Naive thymus-derived CD4-positive, alpha-beta T cell (primary cell): ENCODE measurements around the gene CPE. TPM values are rescaled to one million over a fixed set of nuclear protein-coding genes. Genes with fewer than 3 reads are reported as not detected.
A peak's percentile ranks its signal among the peaks of the same experiment; 100 is the strongest.
"Not testable (repeated sequence)": the region's sequence is repeated elsewhere in the genome, so short reads cannot be mapped to it uniquely, and the experiment has no call there.

Source experiments
- ATAC-seq: fragments of 150-1000 bp; cut with Tn5 transposase; 2 replicates; pipeline ENCODE4 v1.10.0; 2021; ENCODE audit warnings: mild to moderate bottlenecking, moderate library complexity
- CTCF ChIA-PET: fragments of 350-600 bp; sonication (Branson Sonifier 250); formaldehyde crosslinking; loops from one replicate; lab custom pipeline; 2021; ENCODE audit warnings: antibody characterized with exemption; lab: Charles Lee
- POLR2A ChIA-PET: fragments of 350-600 bp; sonication (Branson Sonifier 250); formaldehyde crosslinking; loops from one replicate; lab custom pipeline; 2021; ENCODE audit warnings: antibody characterized with exemption, inconsistent platforms; lab: Charles Lee
- DNase-seq, 9 donors: peaks; one replicate each; pipeline versions ENCODE4 v3.0.0 to v3.0.0-alpha.2; 2020 to 2022; ENCODE audit warnings: mixed read lengths in 1 of 9
- H3K27ac ChIP-seq: one replicate; pipeline ENCODE4 v1.7.0; 2013; ENCODE audit warnings: mild to moderate bottlenecking, low read depth, low read length, moderate library complexity
- H3K27me3 ChIP-seq, 2 donors: one replicate each; pipeline ENCODE4 v1.7.0; 2013; ENCODE audit warnings: low read length in 2 of 2, mild to moderate bottlenecking in 2 of 2, moderate library complexity in 2 of 2; ENCODE audit not compliant: control insufficient read depth in 2 of 2, insufficient read depth in 2 of 2
- H3K36me3 ChIP-seq, 3 experiments: 1 replicate in 2 of 3; 2 replicates in 1 of 3; pipeline ENCODE4 v1.7.0; 2013; ENCODE audit warnings: low read length in 3 of 3, mild to moderate bottlenecking in 3 of 3, moderate library complexity in 1 of 3; ENCODE audit not compliant: insufficient read depth in 3 of 3, control insufficient read depth in 2 of 3
- H3K4me1 ChIP-seq, 2 donors: one replicate each; pipeline ENCODE4 v1.7.0; 2013; ENCODE audit warnings: low read length in 2 of 2, mild to moderate bottlenecking in 2 of 2, moderate library complexity in 1 of 2; ENCODE audit not compliant: control insufficient read depth in 2 of 2, insufficient read depth in 2 of 2
- H3K4me3 ChIP-seq: 2 replicates; pipeline ENCODE4 v1.7.0; 2013; ENCODE audit warnings: mild to moderate bottlenecking, low read length
- H3K9me3 ChIP-seq, 3 experiments: 1 replicate in 2 of 3; 2 replicates in 1 of 3; pipeline ENCODE4 v1.7.0; 2013; ENCODE audit warnings: low read length in 3 of 3; ENCODE audit not compliant: control insufficient read depth in 2 of 3
- H3K27ac Mint-ChIP-seq, 9 donors: one replicate each; pipeline ENCODE4 v1.8.0; 2020 to 2022; ENCODE audit warnings: mixed read lengths in 9 of 9, mild to moderate bottlenecking in 8 of 9, moderate library complexity in 5 of 9, inconsistent platforms in 2 of 9
- H3K27me3 Mint-ChIP-seq, 5 donors: one replicate each; pipeline ENCODE4 v1.8.0; 2021 to 2022; ENCODE audit warnings: mixed read lengths in 5 of 5, mild to moderate bottlenecking in 1 of 5
- H3K36me3 Mint-ChIP-seq, 5 donors: one replicate each; pipeline ENCODE4 v1.8.0; 2020 to 2022; ENCODE audit warnings: mixed read lengths in 5 of 5, mild to moderate bottlenecking in 3 of 5, inconsistent platforms in 1 of 5
- H3K4me1 Mint-ChIP-seq, 7 donors: one replicate each; pipeline ENCODE4 v1.8.0; 2020 to 2022; ENCODE audit warnings: mixed read lengths in 7 of 7, mild to moderate bottlenecking in 3 of 7, inconsistent platforms in 1 of 7
- H3K4me3 Mint-ChIP-seq, 10 donors: one replicate each; pipeline ENCODE4 v1.8.0; 2020 to 2022; ENCODE audit warnings: mild to moderate bottlenecking in 10 of 10, mixed read lengths in 10 of 10, moderate library complexity in 6 of 10, inconsistent platforms in 2 of 10
- H3K9me3 Mint-ChIP-seq, 11 donors: one replicate each; pipeline ENCODE4 v1.8.0; 2020 to 2022; ENCODE audit warnings: mixed read lengths in 11 of 11, mild to moderate bottlenecking in 4 of 11, inconsistent platforms in 1 of 11, moderate library complexity in 1 of 11
- intact Hi-C, 2 donors: fragments of 100-400 bp; cut with micrococcal nuclease; formaldehyde crosslinking; loops; one replicate each; pipeline ENCODE4 v1.15.1; 2023
- polyA plus RNA-seq, 2 donors: library from polyadenylated mRNA; unstranded; fragments of 300-500 nt; fragmentation: Illumina TruSeq; gene quantifications; one replicate each; pipeline ENCODE4 v1.2.3, GENCODE V29; 2021
- total RNA-seq, 6 experiments: library from RNA in 5 of 6; stranded (reverse) in 5 of 6; gene quantifications; 1 replicate in 5 of 6; 2 replicates in 1 of 6; pipeline ENCODE4 v1.2.3 and lab custom pipeline; 2021 to 2026

The CPE gene
- total and polyA plus RNA-seq, 7 experiments from 2014 or later, result 0.09 to 0.10 TPM; not detected in 5

- peaks cover 11 to 22% (median 15%) of the 10 kb centered on the region in 5 donors for H3K27me3 Mint-ChIP-seq
- no peaks in the 10 kb centered on the region for H3K36me3 ChIP-seq
- H3K9me3 ChIP-seq, result no peaks in the 10 kb centered on the region
- H3K27me3 ChIP-seq, result no peaks in the 10 kb centered on the region
- ChIA-PET CTCF (no interaction called here), POLR2A (no interaction called here)
- H3K27ac ChIP-seq, result no peak overlapping the region
- no peaks in the 10 kb centered on the region for H3K4me1 ChIP-seq
- H3K27ac Mint-ChIP-seq, result no peak overlapping the region
- no peak for ATAC-seq
- DNase-seq, result no peak
- H3K4me3 ChIP-seq, result no peak overlapping the region
- intact Hi-C loops, result no loop called here
- H3K36me3 Mint-ChIP-seq, result no peaks in the 10 kb centered on the region
- peaks cover 0 to 2% (median 0%) of the 10 kb centered on the region in 11 donors for H3K9me3 Mint-ChIP-seq
- no peak overlapping the region for H3K4me3 Mint-ChIP-seq
- no peaks in the 10 kb centered on the region for H3K4me1 Mint-ChIP-seq
Observed at GRCh38 chr4:165481053-165481835, 102.4 kb downstream of the CPE start.

DNA sequence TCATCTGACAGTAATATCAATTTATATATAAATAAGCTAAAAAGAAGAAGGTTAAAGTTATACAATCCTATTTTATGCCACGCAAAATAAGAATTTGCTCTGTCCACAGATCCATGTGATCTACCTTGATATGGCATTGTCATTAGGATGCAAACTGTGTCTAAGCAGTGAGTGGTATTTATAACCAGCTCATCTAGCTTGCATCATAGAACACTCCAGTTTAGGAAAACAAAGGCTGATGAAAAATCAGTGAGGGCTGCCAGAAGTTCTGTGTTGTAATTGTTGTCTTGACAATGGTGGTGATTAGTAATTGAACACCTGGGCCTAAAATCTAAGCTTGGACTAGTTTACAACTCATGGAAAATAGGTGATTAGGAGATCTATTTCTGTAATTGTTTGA is 111.0 kb downstream of the CPE start:
- Mint-ChIP-seq H3K4me1 (peaks cover 3 to 8% (median 4%) of the 10 kb centered on the region in 7 donors), H3K4me3 (no peak overlapping the region)
- CTCF ChIA-PET, result interaction anchor here (0.6 to 0.7 kb wide), 3 partner anchors 29 to 393 kb away, joined by 3 to 4 read pairs (median 3); no protein-coding TSS in a partner anchor

DNA sequence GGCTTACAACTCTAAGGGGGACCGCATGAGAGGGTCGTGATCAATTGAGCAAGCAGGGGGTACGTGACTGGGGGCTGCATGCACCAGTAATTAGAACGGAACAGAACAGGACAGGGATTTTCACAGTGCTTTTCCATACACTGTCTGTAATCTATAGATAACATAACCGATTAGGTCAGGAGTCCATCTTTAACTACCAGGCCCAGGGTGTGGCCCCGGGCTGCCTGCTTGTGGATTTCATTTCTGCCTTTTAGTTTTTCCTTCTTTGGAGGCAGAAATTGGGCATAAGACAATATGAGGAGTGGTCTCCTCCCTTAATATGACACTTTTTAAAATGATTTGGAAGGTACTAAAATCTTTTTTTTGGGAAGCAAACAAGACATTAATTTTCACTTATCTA is 113.8 kb downstream of the CPE start:
- H3K9me3 ChIP-seq, H3K27me3 ChIP-seq, H3K36me3 ChIP-seq, H3K4me3 Mint-ChIP-seq, H3K27ac Mint-ChIP-seq, H3K36me3 Mint-ChIP-seq, H3K4me1 Mint-ChIP-seq, H3K4me1 ChIP-seq, H3K9me3 Mint-ChIP-seq, intact Hi-C loops, DNase-seq, H3K4me3 ChIP-seq, POLR2A ChIA-PET, H3K27ac ChIP-seq, ATAC-seq: not testable (repeated sequence)
- peaks cover 18 to 37% (median 28%) of the 10 kb centered on the region in 5 donors for H3K27me3 Mint-ChIP-seq
- CTCF ChIA-PET, result interaction anchor here (1.3 kb wide), 1 partner anchor 599 kb away, joined by 3 read pairs; no protein-coding TSS in a partner anchor

More for the DNA sequence above, 111.0 kb downstream of the CPE start:
- H3K4me3 ChIP-seq, result no peak overlapping the region
- DNase-seq (no peak), ATAC-seq (no peak)
- no peaks in the 10 kb centered on the region for H3K4me1 ChIP-seq
- intact Hi-C loops, result no loop called here
- POLR2A ChIA-PET, result no interaction called here
- H3K9me3 Mint-ChIP-seq, result no peaks in the 10 kb centered on the region
- H3K36me3 ChIP-seq, result no peaks in the 10 kb centered on the region
- H3K27ac ChIP-seq, result no peak overlapping the region
- no peaks in the 10 kb centered on the region for H3K9me3 ChIP-seq
- H3K27ac Mint-ChIP-seq, result no peak overlapping the region
- H3K36me3 Mint-ChIP-seq, result no peaks in the 10 kb centered on the region
- peaks cover 0 to 3% of the 10 kb centered on the region in 2 donors for H3K27me3 ChIP-seq
- H3K27me3 Mint-ChIP-seq, result peaks cover 21 to 44% (median 42%) of the 10 kb centered on the region in 5 donors

DNA sequence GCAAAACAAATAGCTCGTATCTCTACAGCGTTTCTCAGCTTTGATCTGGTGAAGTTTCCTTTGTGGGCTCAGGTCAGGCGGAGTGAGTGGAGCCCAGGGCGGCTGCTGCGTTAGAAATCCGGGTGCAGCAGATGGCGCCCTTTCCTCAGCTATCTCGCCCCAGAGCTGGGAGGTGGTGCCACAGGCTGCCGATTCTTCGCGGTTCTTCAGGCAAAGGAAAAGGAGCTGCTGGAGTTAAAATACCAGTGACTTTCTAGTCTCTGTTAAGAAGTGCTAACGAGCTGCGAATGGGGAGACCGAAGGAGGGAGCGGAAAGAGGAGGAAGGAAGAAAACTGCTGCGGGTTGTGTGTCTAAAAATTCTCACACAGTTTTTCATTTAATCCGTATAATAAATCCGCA is 114.6 kb downstream of the CPE start:
- Mint-ChIP-seq H3K4me1 (peaks cover 3 to 8% (median 4%) of the 10 kb centered on the region in 7 donors), H3K36me3 (no peaks in the 10 kb centered on the region), H3K27me3 (peaks cover 20 to 36% (median 26%) of the 10 kb centered on the region in 5 donors), H3K27ac (no peak overlapping the region), H3K4me3 (peak overlapping the region in 9 of 10 donors; percentile 56 to 84 (median 68)), H3K9me3 (no peaks in the 10 kb centered on the region)
- Histone ChIP-seq H3K4me3 (no peak overlapping the region), H3K27ac (no peak overlapping the region), H3K27me3 (peaks cover 0 to 3% of the 10 kb centered on the region in 2 donors), H3K9me3 (no peaks in the 10 kb centered on the region), H3K4me1 (no peaks in the 10 kb centered on the region), H3K36me3 (no peaks in the 10 kb centered on the region)
- intact Hi-C loops, result loop anchor here (1.0 kb wide), 2 partner anchors 44 to 599 kb away; no protein-coding TSS in a partner anchor
- peak; percentile 30 to 66 (median 58) for DNase-seq
- CTCF ChIA-PET, result interaction anchor here (0.6 to 1.3 kb wide), 3 partner anchors 425 to 598 kb away, joined by 3 to 4 read pairs (median 3); no protein-coding TSS in a partner anchor
- ATAC-seq, result peak; percentile 85
- POLR2A ChIA-PET, result no interaction called here

DNA sequence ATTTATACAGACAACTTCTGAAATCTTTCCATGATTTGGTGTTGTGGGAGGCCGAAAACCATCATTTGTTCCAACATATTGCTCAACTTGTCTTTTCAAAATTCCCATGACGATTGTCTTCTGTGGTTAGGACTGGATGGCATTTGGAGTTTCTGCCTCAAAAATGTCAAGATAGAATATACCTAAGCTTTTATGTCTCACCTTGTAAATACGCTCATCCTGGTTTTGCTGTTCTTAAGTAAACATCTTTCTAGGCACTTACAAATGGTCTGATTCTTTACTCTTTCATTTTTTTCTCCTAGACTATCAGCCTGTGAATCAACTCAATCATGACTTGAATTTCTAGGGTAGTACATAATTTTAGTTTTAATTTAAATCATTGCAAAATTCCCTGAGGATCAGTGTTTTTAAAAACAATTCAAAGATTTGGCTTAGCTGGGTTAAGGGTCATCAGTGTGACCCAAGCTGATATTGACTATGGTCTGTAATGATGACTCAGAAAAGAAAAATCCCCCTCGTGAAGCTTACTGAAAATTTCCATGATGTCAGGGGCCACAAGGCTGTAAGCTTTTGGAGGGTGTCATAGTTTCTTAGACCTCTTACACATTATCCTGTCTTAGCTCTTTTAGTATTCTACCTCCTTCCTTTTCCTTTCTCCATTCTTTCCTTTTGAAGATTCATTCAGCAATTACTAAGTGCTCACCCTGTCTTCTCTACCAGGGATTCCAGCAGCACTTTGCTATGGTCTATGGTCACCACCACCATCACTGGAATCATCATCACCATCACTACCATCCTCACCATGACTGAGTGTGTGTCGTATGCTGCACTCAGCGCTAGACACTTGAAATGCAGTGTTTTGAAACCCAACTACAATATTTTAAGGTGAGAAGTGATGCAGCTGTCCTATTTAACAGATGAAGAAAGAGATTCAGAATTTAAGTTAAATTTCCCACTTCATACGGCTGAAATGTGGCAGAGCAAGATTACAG is 124.4 kb downstream of the CPE start:
- intact Hi-C loops, result no loop called here
- H3K27ac ChIP-seq, result no peak overlapping the region
- no peaks in the 10 kb centered on the region for H3K4me1 Mint-ChIP-seq
- no peaks in the 10 kb centered on the region for H3K27me3 ChIP-seq
- no peak for ATAC-seq
- H3K4me3 Mint-ChIP-seq, result no peak overlapping the region
- no peak overlapping the region for H3K27ac Mint-ChIP-seq
- no peak overlapping the region for H3K4me3 ChIP-seq
- no peak for DNase-seq
- no peaks in the 10 kb centered on the region for H3K4me1 ChIP-seq
- CTCF ChIA-PET, result no interaction called here
- no peaks in the 10 kb centered on the region for H3K36me3 ChIP-seq
- H3K9me3 ChIP-seq, result no peaks in the 10 kb centered on the region
- POLR2A ChIA-PET, result no interaction called here
- peaks cover 0 to 14% (median 8%) of the 10 kb centered on the region in 5 donors for H3K27me3 Mint-ChIP-seq
- no peaks in the 10 kb centered on the region for H3K36me3 Mint-ChIP-seq
- peaks cover 0 to 1% (median 0%) of the 10 kb centered on the region in 11 donors for H3K9me3 Mint-ChIP-seq

DNA sequence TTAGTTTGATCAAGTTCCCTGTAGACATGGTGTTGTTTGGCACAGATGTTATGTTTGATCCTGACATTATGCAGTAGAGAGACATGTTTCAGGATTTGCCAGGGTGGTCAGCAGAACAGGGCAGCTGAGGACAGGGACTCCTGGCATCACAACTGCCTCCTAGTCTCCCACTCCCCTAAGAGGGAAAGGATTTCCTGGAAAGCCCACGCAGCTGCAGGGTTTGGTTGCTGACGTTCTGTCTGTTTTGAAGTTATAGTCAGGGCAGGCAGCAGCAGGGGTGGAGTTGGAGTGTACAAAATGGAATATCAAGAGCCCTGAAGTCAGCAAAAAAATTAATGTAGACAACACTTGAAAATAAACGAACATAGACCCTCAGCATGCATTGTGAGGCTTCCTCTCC is 125.4 kb downstream of the CPE start:
- no peak overlapping the region for H3K4me3 Mint-ChIP-seq
- peaks cover 0 to 1% (median 0%) of the 10 kb centered on the region in 11 donors for H3K9me3 Mint-ChIP-seq
- no peaks in the 10 kb centered on the region for H3K27me3 ChIP-seq
- H3K9me3 ChIP-seq, result no peaks in the 10 kb centered on the region
- H3K4me1 Mint-ChIP-seq, result no peaks in the 10 kb centered on the region
- no peak overlapping the region for H3K27ac Mint-ChIP-seq
- POLR2A ChIA-PET, result no interaction called here
- no peak for DNase-seq
- no peak overlapping the region for H3K27ac ChIP-seq
- no peak overlapping the region for H3K4me3 ChIP-seq
- H3K36me3 ChIP-seq, result no peaks in the 10 kb centered on the region
- ATAC-seq, result no peak
- H3K36me3 Mint-ChIP-seq, result no peaks in the 10 kb centered on the region
- H3K4me1 ChIP-seq, result no peaks in the 10 kb centered on the region
- intact Hi-C loops, result no loop called here
- CTCF ChIA-PET, result no interaction called here
- peaks cover 0 to 13% (median 8%) of the 10 kb centered on the region in 5 donors for H3K27me3 Mint-ChIP-seq
